ENCODE data around the gene SMDT1. TPM values are rescaled to one million over a fixed set of nuclear protein-coding genes. Genes with fewer than 3 reads are reported as not detected.

SMDT1 gene, protein sequence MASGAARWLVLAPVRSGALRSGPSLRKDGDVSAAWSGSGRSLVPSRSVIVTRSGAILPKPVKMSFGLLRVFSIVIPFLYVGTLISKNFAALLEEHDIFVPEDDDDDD
- total RNA-seq (2014; rRNA removed; shearing (Covaris generic)), result 5.6 and 11.4 TPM in 2 replicates

- DNase-seq, result peak; percentile 99
- no peaks in the 10 kb centered on the region for H3K27me3 ChIP-seq (ENCODE audit: control insufficient read depth, insufficient read depth, low read length)
- H3K4me3 ChIP-seq (ENCODE audit: insufficient read depth, low read depth, low read length), result peak within 1 kb of the TSS; percentile 72
- peaks cover 1% of the 10 kb centered on the region for H3K36me3 ChIP-seq (replicated peaks; ENCODE audit: control insufficient read depth, insufficient read depth, low read length)
These were observed at the start of gene SMDT1 for GRCh38 chr22:42079319-42080251. Gene SMDT1 (plus strand): TSS chr22:42079700. CDS start chr22:42079769, 69 bp downstream.

GRCh38 chr22:42033263-42034181 is 46.0 kb upstream of the SMDT1 start:
- no peak overlapping the region for H3K4me3 ChIP-seq (ENCODE audit: insufficient read depth, low read depth, low read length)
- no peak for DNase-seq
- no peaks in the 10 kb centered on the region for H3K27me3 ChIP-seq (ENCODE audit: control insufficient read depth, insufficient read depth, low read length)
- H3K36me3 ChIP-seq (replicated peaks; ENCODE audit: control insufficient read depth, insufficient read depth, low read length), result no peaks in the 10 kb centered on the region

DNA sequence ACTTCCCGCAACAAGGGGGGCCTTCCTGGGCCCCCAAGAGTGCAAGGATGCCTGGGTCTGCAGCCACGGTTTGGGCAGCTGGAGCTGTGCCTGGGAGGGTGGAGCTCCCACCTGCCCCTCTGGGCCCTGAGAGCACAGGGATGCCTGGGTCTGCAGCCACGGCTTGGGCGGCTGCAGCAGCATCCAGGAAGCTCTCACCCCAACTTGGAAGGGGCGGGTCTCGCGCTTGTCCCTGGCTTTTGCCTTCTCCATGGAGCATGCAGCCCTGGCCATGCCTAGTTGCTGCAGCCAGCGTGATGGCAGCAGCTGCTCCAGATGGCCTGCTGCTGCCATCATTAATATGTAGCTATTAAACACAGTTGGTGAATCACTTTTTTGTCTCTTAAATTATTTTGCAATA is 44.2 kb upstream of the SMDT1 start:
- DNase-seq, result no peak
- Histone ChIP-seq H3K4me3 (ENCODE audit: insufficient read depth, low read depth, low read length) (no peak overlapping the region), H3K36me3 (replicated peaks; ENCODE audit: control insufficient read depth, insufficient read depth, low read length) (no peaks in the 10 kb centered on the region), H3K27me3 (ENCODE audit: control insufficient read depth, insufficient read depth, low read length) (no peaks in the 10 kb centered on the region)

DNA sequence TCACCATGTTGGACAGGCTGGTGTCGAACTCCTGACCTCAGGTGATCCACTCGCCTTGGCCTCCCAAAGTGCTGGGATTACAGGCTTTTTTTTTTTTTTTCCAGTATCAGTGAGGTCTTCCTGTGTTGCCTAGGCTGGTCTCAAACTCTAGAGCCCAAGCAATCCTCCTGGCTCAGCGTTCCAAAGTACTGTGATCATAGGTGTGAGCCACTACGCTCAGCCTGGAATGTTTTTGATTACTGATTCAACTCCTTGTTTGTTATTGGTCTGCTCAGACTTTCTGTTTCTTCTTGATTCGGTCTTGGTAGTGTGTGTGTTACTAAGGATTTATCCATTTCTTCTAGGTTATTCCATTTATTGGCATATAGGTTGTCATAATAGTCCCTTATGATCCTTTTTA is 40.2 kb upstream of the SMDT1 start:
- Histone ChIP-seq H3K36me3 (replicated peaks; ENCODE audit: control insufficient read depth, insufficient read depth, low read length) (no peaks in the 10 kb centered on the region), H3K4me3 (ENCODE audit: insufficient read depth, low read depth, low read length) (no peak overlapping the region), H3K27me3 (ENCODE audit: control insufficient read depth, insufficient read depth, low read length) (no peaks in the 10 kb centered on the region)
- no peak for DNase-seq

DNA sequence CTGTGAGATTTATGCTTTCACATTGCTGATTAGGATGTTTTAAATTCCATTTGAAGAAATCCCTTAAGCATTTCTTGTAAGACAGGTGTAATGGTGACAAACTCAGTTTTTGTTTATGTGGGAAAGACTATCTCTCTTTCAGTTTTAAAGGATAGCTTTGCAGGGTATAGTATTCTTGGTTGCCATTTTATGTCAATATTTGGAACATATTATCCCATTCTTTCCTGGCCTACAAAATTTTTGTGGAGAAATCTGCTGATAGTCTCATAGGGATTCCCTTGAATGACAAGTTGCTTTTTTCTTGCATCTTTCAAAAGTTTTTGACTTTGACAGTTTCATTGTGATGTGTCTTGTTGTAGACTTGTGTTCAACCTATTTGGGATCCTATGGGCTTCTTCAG is 37.7 kb upstream of the SMDT1 start:
- Histone ChIP-seq H3K27me3 (ENCODE audit: control insufficient read depth, insufficient read depth, low read length) (no peaks in the 10 kb centered on the region), H3K36me3 (replicated peaks; ENCODE audit: control insufficient read depth, insufficient read depth, low read length) (no peaks in the 10 kb centered on the region), H3K4me3 (ENCODE audit: insufficient read depth, low read depth, low read length) (no peak overlapping the region)
- DNase-seq, result no peak

DNA sequence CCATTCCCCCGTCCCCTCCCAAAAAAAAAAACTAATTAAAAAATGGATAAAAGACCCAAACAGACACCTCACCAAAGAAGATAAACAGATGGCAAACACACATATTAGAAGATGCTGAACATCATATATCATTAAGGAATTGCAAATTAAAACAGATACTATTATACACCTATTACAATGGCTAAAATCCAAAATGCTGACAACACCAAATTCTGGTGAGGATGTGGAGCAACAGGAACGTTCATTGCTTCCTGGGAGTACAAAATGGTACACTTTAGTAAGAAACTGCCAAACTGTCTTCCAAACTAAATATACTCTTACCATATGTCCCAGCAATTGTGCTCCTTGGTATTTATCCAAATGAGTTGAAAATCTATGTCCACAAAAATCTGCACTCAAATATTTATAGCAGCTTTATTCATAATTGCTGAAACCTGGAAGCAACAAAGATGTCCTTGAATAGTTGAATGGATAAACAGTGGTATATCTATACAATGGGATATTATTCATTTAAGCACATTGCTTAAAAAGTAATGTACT is 28.8 kb upstream of the SMDT1 start:
- DNase-seq, result no peak
- no peak overlapping the region for H3K4me3 ChIP-seq (ENCODE audit: insufficient read depth, low read depth, low read length)
- no peaks in the 10 kb centered on the region for H3K36me3 ChIP-seq (replicated peaks; ENCODE audit: control insufficient read depth, insufficient read depth, low read length)
- H3K27me3 ChIP-seq (ENCODE audit: control insufficient read depth, insufficient read depth, low read length), result no peaks in the 10 kb centered on the region

GRCh38 chr22:42052765-42053164 is 26.7 kb upstream of the SMDT1 start:
- Histone ChIP-seq H3K27me3 (ENCODE audit: control insufficient read depth, insufficient read depth, low read length) (no peaks in the 10 kb centered on the region), H3K4me3 (ENCODE audit: insufficient read depth, low read depth, low read length) (no peak overlapping the region), H3K36me3 (replicated peaks; ENCODE audit: control insufficient read depth, insufficient read depth, low read length) (no peaks in the 10 kb centered on the region)
- no peak for DNase-seq

DNA sequence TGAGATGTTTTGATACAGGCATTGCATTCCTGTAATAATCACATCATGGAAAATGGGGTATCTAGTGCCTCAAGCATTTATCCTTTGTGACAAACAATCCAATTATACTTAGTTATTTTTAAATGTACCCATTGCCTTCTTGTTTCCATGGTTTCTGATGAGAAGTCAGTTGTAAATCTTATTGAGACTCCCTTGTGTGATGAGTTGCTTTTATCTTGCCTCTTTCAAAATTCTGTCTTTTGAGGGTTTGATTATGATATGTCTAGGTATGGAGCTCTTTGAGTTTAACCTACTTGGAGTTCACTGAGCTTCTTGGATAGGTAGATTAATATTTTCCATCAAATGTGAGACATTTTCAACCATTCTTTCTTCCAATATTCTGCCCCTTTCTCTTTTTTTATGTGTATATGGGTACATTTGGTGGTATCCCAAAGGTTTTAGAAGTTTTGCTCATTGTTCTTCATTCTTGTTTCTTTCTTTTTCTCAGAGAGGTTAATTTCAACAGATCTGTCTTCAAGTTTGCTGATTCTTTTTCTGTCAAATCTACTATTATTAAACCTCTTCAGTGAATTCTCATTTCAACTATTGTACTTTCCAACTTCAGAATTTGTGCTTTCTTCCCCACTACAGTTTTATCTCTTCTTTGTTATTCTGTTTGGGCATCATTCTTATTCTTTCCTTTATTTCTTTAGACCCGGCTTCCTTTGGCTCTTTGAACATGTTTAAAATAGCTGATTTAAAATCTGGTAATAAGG is 22.6 kb upstream of the SMDT1 start:
- peaks cover 9% of the 10 kb centered on the region for H3K36me3 ChIP-seq (replicated peaks; ENCODE audit: control insufficient read depth, insufficient read depth, low read length)
- H3K4me3 ChIP-seq (ENCODE audit: insufficient read depth, low read depth, low read length), result no peak overlapping the region
- no peak for DNase-seq
- H3K27me3 ChIP-seq (ENCODE audit: control insufficient read depth, insufficient read depth, low read length), result no peaks in the 10 kb centered on the region

GRCh38 chr22:42060489-42060888 is 19.0 kb upstream of the SMDT1 start:
- no peak for DNase-seq
- H3K27me3 ChIP-seq (ENCODE audit: control insufficient read depth, insufficient read depth, low read length), result no peaks in the 10 kb centered on the region

GRCh38 chr22:42061041-42061440 is 18.5 kb upstream of the SMDT1 start:
- Histone ChIP-seq H3K27me3 (ENCODE audit: control insufficient read depth, insufficient read depth, low read length) (no peaks in the 10 kb centered on the region), H3K36me3 (replicated peaks; ENCODE audit: control insufficient read depth, insufficient read depth, low read length) (peaks cover 9% of the 10 kb centered on the region), H3K4me3 (ENCODE audit: insufficient read depth, low read depth, low read length) (no peak overlapping the region)
- DNase-seq, result no peak

More at GRCh38 chr22:42060489-42060888, 19.0 kb upstream of the SMDT1 start:
- no peak overlapping the region for H3K4me3 ChIP-seq (ENCODE audit: insufficient read depth, low read depth, low read length)
- peaks cover 9% of the 10 kb centered on the region for H3K36me3 ChIP-seq (replicated peaks; ENCODE audit: control insufficient read depth, insufficient read depth, low read length)

DNA sequence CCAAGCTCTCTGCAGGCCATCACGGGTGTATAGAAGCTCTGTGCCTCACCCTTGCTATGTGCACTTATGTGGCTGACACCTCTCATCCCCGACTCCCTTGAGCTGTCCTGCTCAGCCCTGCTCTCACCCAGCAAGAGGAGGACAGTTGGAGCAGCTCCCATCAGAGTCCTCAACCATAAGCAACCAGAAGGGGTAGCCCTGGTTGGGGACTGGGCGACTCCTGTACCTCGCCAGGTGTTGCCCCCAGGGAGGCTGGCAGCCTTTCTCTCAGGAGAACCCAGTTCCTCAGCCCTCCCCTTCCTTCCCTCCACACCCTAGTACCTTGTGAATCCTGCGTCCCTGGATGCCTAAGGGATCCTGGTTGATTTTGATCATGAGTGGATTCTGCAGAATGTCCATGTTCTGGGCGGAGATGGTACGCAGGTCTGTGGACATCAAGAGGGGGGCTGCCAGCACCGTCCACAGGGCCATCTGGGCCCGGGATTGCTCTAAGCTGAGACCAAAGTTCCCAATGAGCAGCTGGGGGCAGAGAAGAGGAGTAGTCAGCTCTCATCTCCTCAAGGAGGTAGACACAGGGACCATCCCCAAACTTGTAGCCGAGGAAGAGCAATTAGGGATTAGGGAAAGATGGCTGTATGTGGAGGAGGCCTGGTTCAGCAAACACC is 16.9 kb upstream of the SMDT1 start:
- Histone ChIP-seq H3K4me3 (ENCODE audit: insufficient read depth, low read depth, low read length) (no peak overlapping the region), H3K36me3 (replicated peaks; ENCODE audit: control insufficient read depth, insufficient read depth, low read length) (peaks cover 11% of the 10 kb centered on the region), H3K27me3 (ENCODE audit: control insufficient read depth, insufficient read depth, low read length) (no peaks in the 10 kb centered on the region)
- no peak for DNase-seq

GRCh38 chr22:42064629-42065028 is 14.9 kb upstream of the SMDT1 start:
- no peaks in the 10 kb centered on the region for H3K27me3 ChIP-seq (ENCODE audit: control insufficient read depth, insufficient read depth, low read length)
- DNase-seq, result no peak
- no peak overlapping the region for H3K4me3 ChIP-seq (ENCODE audit: insufficient read depth, low read depth, low read length)
- H3K36me3 ChIP-seq (replicated peaks; ENCODE audit: control insufficient read depth, insufficient read depth, low read length), result peaks cover 13% of the 10 kb centered on the region

DNA sequence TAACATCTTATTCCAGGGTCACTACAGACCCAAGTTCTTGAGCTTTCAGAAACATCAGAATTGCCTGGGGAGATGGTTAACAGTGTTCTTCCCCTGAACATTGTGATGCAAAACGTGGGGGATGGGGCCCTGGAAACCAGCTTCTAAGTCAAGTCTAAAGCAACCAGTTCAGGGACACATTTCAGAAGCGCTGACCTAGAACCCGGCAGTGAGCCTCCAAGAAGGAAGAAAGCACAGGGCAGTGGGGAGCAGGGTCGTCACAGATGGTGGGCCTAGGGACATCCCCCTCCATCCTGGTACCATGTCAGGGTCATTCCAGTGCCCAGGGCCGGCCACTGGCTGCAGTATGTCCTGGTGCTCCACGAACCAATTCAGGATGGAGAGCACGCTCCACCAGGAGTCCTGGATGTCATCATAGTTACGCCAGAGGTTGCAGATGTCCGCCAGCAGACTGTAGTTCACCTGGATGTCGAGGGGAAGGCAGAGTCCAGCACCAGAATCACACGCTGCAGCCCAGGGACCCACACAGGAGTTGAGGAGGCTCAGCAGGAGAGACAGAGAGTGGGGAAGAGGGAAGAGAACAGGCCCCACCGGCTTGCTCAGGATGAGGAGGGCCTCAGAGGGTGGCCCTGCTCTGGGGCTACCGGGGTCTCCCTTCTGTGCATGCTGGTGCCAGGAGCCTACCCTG is 13.9 kb upstream of the SMDT1 start:
- peak; percentile 68 for DNase-seq
- peaks cover 8% of the 10 kb centered on the region for H3K36me3 ChIP-seq (replicated peaks; ENCODE audit: control insufficient read depth, insufficient read depth, low read length)
- H3K4me3 ChIP-seq (ENCODE audit: insufficient read depth, low read depth, low read length), result no peak overlapping the region
- no peaks in the 10 kb centered on the region; the same call in 1 of the 2 replicates for H3K27me3 ChIP-seq (ENCODE audit: control insufficient read depth, insufficient read depth, low read length)
